Occipital lobe (tissue), 2 donors: ENCODE measurements around the gene EPS8L1. TPM values are rescaled to one million over a fixed set of nuclear protein-coding genes. Genes with fewer than 3 reads are reported as not detected.
"Not testable (repeated sequence)": the region's sequence is repeated elsewhere in the genome, so short reads cannot be mapped to it uniquely, and the experiment has no call there.

Experiments used
- DNase-seq: peaks from one replicate; lab custom pipeline; 2025; lab: John Stamatoyannopoulos, UW
- total RNA-seq: library from RNA; depleted of rRNA; stranded (reverse); fragments of >200 nt; gene quantifications from one replicate; pipeline ENCODE4 v1.2.3, GENCODE V29; 2014

Gene EPS8L1
- total RNA-seq, 1 donor from 2014 or later = 0.62 TPM

GRCh38 chr19:55050749-55051532, 24.7 kb upstream of the EPS8L1 start:
- DNase-seq = no peak

GRCh38 chr19:55053735-55054134, 21.9 kb upstream of the EPS8L1 start:
- no peak for DNase-seq

- no peak for DNase-seq
These were observed 18.8 kb upstream of the EPS8L1 start for GRCh38 chr19:55056827-55057226.

GRCh38 chr19:55058781-55059610, 16.7 kb upstream of the EPS8L1 start:
- no peak for DNase-seq

- not testable (repeated sequence) for DNase-seq
These were observed 15.4 kb upstream of the EPS8L1 start for GRCh38 chr19:55060287-55060686.

GRCh38 chr19:55062735-55063491, 12.8 kb upstream of the EPS8L1 start, which contains the start of gene RDH13:
TSS of gene RDH13 (minus strand) at chr19:55063148. CDS start at chr19:55063032, 116 bp downstream.
- peak; percentile 88 for DNase-seq

GRCh38 chr19:55063492-55063843, 12.2 kb upstream of the EPS8L1 start:
- no peak for DNase-seq

- DNase-seq = not testable (repeated sequence)
These were observed 10.2 kb upstream of the EPS8L1 start for GRCh38 chr19:55065516-55065915.

GRCh38 chr19:55066107-55066709, 9.5 kb upstream of the EPS8L1 start:
- no peak for DNase-seq

- no peak for DNase-seq
These were observed 7.8 kb upstream of the EPS8L1 start for GRCh38 chr19:55067869-55068268.

- no peak for DNase-seq
These were observed 6.5 kb upstream of the EPS8L1 start for GRCh38 chr19:55068950-55069864.

GRCh38 chr19:55069865-55070197, 5.8 kb upstream of the EPS8L1 start:
- DNase-seq = no peak

GRCh38 chr19:55070466-55071128, 5.1 kb upstream of the EPS8L1 start:
- no peak for DNase-seq

GRCh38 chr19:55071129-55071502, 4.6 kb upstream of the EPS8L1 start:
- DNase-seq = no peak

- no peak for DNase-seq
These were observed 3.8 kb upstream of the EPS8L1 start for GRCh38 chr19:55071913-55072312.

GRCh38 chr19:55076321-55076720, 652 bp downstream of the EPS8L1 start:
- DNase-seq = no peak

- DNase-seq = no peak
These were observed 1.4 kb downstream of the EPS8L1 start for GRCh38 chr19:55077106-55077505.

GRCh38 chr19:55078996-55079395, 3.3 kb downstream of the EPS8L1 start:
- no peak for DNase-seq

- no peak for DNase-seq
These were observed 3.9 kb downstream of the EPS8L1 start for GRCh38 chr19:55079400-55080038.
